ENCODE data around the gene CEP164. TPM values are rescaled to one million over a fixed set of nuclear protein-coding genes. Genes with fewer than 3 reads are reported as not detected.

The CEP164 gene
- total and polyA plus RNA-seq, 2 of the 4 experiments (the other 2 are of a cell fraction) = 23.3 to 26.9 TPM

DNA sequence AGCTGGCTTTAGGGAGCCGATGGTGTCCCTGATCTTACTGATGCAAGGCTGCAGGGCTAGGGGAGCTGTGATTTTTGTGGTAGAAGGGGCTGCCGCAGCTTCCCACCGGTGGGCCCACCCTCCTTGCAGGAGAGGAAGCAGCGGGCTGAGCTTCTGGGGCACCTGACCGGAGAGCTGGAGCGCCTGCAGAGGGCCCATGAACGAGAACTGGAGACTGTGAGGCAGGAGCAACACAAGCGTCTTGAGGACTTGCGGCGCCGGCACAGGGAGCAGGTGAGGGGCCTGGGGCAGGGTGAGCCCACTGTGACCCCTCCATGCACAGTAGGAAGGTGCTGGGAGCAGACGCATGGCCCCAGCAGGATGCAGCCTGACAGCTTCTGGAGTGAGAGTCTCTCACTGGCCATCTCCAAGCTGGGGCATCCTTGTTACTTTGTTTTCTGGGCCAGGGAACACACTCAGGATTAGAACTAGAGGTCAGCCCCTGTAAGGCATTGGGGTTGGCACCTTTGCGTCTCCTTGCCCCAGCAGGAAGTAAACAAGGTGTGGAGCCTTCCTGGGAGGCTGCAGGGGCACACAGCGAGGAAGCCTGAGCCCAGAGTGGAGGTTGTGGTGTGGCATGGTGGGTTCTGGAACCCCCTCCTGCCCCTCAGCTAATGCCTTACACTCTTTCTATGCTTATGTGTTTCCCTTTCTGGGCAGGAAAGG is 66.7 kb downstream of the CEP164 start:
- Histone ChIP-seq H2BK5ac (ENCODE audit: low read depth, low read length, poor library complexity, severe bottlenecking) (no peak overlapping the region), H4K5ac (ENCODE audit: low read depth, low read length) (no peak overlapping the region), H3K9me1 (ENCODE audit: insufficient read depth, low read length) (peaks cover 4% of the 10 kb centered on the region; the same call in 1 of the 2 replicates), H3K79me1 (ENCODE audit: low read depth in 1 of 2, low read length in 2 of 2) (peaks cover 0 to 4% of the 10 kb centered on the region in 2 experiments; a peak in 1 of 4 replicates), H4K8ac (ENCODE audit: low read depth in 2 of 2, low read length in 2 of 2) (no peak overlapping the region), H3K27ac (ENCODE audit: insufficient read depth, low read length) (no peak overlapping the region), H3K27me3 (ENCODE audit: control insufficient read depth, insufficient read depth, low read length) (no peaks in the 10 kb centered on the region), H4K91ac (ENCODE audit: insufficient read depth, low read depth, low read length) (no peak overlapping the region), H2AK9ac (replicated peaks; ENCODE audit: low read depth, low read length, poor library complexity) (no peak overlapping the region), H2BK120ac (ENCODE audit: low read depth, low read length) (no peak overlapping the region), H2BK20ac (ENCODE audit: low read depth, low read length) (no peak overlapping the region), H4K20me1 (ENCODE audit: insufficient read depth, low read length) (no peaks in the 10 kb centered on the region; the same call in 1 of the 2 replicates), H2BK15ac (ENCODE audit: low read depth, low read length) (no peak overlapping the region), H2AFZ (replicated peaks; ENCODE audit: low read length, poor library complexity) (no peak overlapping the region), H3K4me3 (ENCODE audit: insufficient read depth, low read depth, low read length) (no peak overlapping the region), H3K14ac (replicated peaks; ENCODE audit: low read depth, low read length) (no peak overlapping the region), H3K23ac (ENCODE audit: low read depth, low read length) (no peak overlapping the region), H3K9me3 (ENCODE audit: control insufficient read depth, insufficient read depth, low read length) (peaks cover 6% of the 10 kb centered on the region; the same call in 1 of the 2 replicates), H3K56ac (ENCODE audit: extremely low read depth, insufficient read depth, low read length) (no peak overlapping the region), H3K36me3 (ENCODE audit: control insufficient read depth, insufficient read depth, low read length) (peaks cover 69% of the 10 kb centered on the region), H3K4me2 (ENCODE audit: low read depth, low read length) (no peak overlapping the region), H3K9ac (ENCODE audit: low read depth, low read length) (no peak overlapping the region), H3K4me1 (ENCODE audit: control insufficient read depth, insufficient read depth, low read length) (peaks cover under 1% of the 10 kb centered on the region; the same call in 1 of the 2 replicates), H3K18ac (ENCODE audit: low read depth, low read length) (no peak overlapping the region), H2AK5ac (ENCODE audit: low read depth, low read length) (no peak overlapping the region), H3K4ac (ENCODE audit: low read depth, low read length) (no peak overlapping the region)
- ATAC-seq (ENCODE audit: low read depth) (no peak), DNase-seq (no peak)
- 92% methylated on average over 6 of the region's 14 CpGs; no CpG with 5 or more reads in 1 of the 2 experiments for WGBS, 2 experiments (ENCODE audit: extremely low coverage in 2 of 2, insufficient read length in 1 of 2)
- no TSS peak for BruUV-seq (replicated peaks)
- TF ChIP-seq SMC3 (IDR thresholded peaks at IDR 0.05; ENCODE audit: low read depth, low read length) (no peak), MAFK (IDR thresholded peaks at IDR 0.05; ENCODE audit: low read depth, low read length) (no peak), ELK1 (IDR thresholded peaks at IDR 0.05; ENCODE audit: borderline replicate concordance, low read depth, low read length) (no peak), BHLHE40 (IDR thresholded peaks at IDR 0.05; ENCODE audit: low read depth, low read length) (no peak), FOS (IDR thresholded peaks at IDR 0.05; ENCODE audit: low read depth, low read length) (no peak), NFE2L2 (IDR thresholded peaks at IDR 0.05; ENCODE audit: low read depth, low read length) (no peak), MAZ (IDR thresholded peaks at IDR 0.05; ENCODE audit: borderline replicate concordance, low read depth, low read length) (no peak), USF2 (IDR thresholded peaks at IDR 0.05; ENCODE audit: low read depth, low read length) (no peak), CTCF (conservative IDR thresholded peaks at IDR 0.05; ENCODE audit: low read depth, low read length) (no peak), POLR2A (IDR thresholded peaks at IDR 0.05; ENCODE audit: low read depth, low read length) (no peak), RCOR1 (IDR thresholded peaks at IDR 0.05; ENCODE audit: insufficient replicate concordance, low read length) (no peak), RFX5 (IDR thresholded peaks at IDR 0.05; ENCODE audit: low read depth, low read length) (no peak), CEBPB (IDR thresholded peaks at IDR 0.05; ENCODE audit: low read depth, low read length) (no peak), CHD1 (IDR thresholded peaks at IDR 0.05; ENCODE audit: low read depth, low read length) (no peak), RAD21 (IDR thresholded peaks at IDR 0.05; ENCODE audit: low read length) (no peak), MXI1 (IDR thresholded peaks at IDR 0.05; ENCODE audit: borderline replicate concordance, low read depth, low read length) (no peak)
- dilution Hi-C loops (cut with HindIII; ENCODE audit: low sequenced_read_pairs, unreplicated experiment) = no loop called here
- intact Hi-C loops (cut with micrococcal nuclease) = no loop called here
- CTCF ChIA-PET = no interaction called here
- in situ Hi-C loops (cut with MboI; ENCODE audit: low sequenced_read_pairs) = no loop called here
- POLR2A ChIA-PET (ENCODE audit: unreplicated experiment) = no interaction called here

Measured in IMR-90 (cell line).